GM21367 (cell line): ENCODE measurements around the gene SIX2.

Experiments used
- ATAC-seq: cut with Tn5 transposase; IDR thresholded peaks from one replicate; pipeline ENCODE4 v1.9.1; 2021; ENCODE audit not compliant: unreplicated experiment

SIX2 gene

GRCh38 chr2:45002686-45003085 is 6.6 kb downstream of the SIX2 start:
- ATAC-seq, result no peak

- no peak for ATAC-seq
Measured at GRCh38 chr2:45001869-45002385, 7.3 kb downstream of the SIX2 start.

GRCh38 chr2:45000921-45001868 is 8.1 kb downstream of the SIX2 start:
- ATAC-seq, result no peak

- ATAC-seq, result no peak
Measured at GRCh38 chr2:45000341-45000901, 8.8 kb downstream of the SIX2 start.

GRCh38 chr2:44999540-44999939 is 9.7 kb downstream of the SIX2 start:
- ATAC-seq, result no peak

GRCh38 chr2:44997963-44998362 is 11.3 kb downstream of the SIX2 start:
- no peak for ATAC-seq

- no peak for ATAC-seq
Measured at GRCh38 chr2:44996356-44996755, 12.9 kb downstream of the SIX2 start.

- no peak for ATAC-seq
Measured at GRCh38 chr2:44994377-44994776, 14.9 kb downstream of the SIX2 start.

GRCh38 chr2:44989176-44989575 is 20.1 kb downstream of the SIX2 start:
- no peak for ATAC-seq

- no peak for ATAC-seq
Measured at GRCh38 chr2:44983836-44984604, 25.2 kb downstream of the SIX2 start.

GRCh38 chr2:44981714-44982108 is 27.5 kb downstream of the SIX2 start:
- ATAC-seq, result no peak

GRCh38 chr2:44980751-44981713 is 28.2 kb downstream of the SIX2 start:
- ATAC-seq, result no peak

GRCh38 chr2:44979581-44979980 is 29.7 kb downstream of the SIX2 start:
- no peak for ATAC-seq

- no peak for ATAC-seq
Measured at GRCh38 chr2:44975571-44976450, 33.4 kb downstream of the SIX2 start.

GRCh38 chr2:44974064-44974715 is 35.1 kb downstream of the SIX2 start:
- no peak for ATAC-seq

- no peak for ATAC-seq
Measured at GRCh38 chr2:44972771-44973535, 36.3 kb downstream of the SIX2 start.

- no peak for ATAC-seq
Measured at GRCh38 chr2:44970846-44971450, 38.3 kb downstream of the SIX2 start.

GRCh38 chr2:44969936-44970335 is 39.3 kb downstream of the SIX2 start:
- ATAC-seq, result no peak
